CD4-positive, alpha-beta T cell treated with Interleukin-4 for 1 hour (primary cell): ENCODE measurements around the gene FAM107A.

Experiments
- DNase-seq, 2 donors: peaks; one replicate each; pipeline ENCODE4 v3.0.0-alpha.2; 2020 to 2022

FAM107A gene

GRCh38 chr3:58566398-58567250, 10.6 kb downstream of the FAM107A start:
- no peak for DNase-seq

- DNase-seq = no peak
Observed at GRCh38 chr3:58565621-58566397, 11.4 kb downstream of the FAM107A start.

- no peak for DNase-seq
Observed at GRCh38 chr3:58564456-58565160, 12.6 kb downstream of the FAM107A start.

GRCh38 chr3:58564054-58564453, 13.1 kb downstream of the FAM107A start:
- DNase-seq = no peak

- no peak for DNase-seq
Observed at GRCh38 chr3:58563386-58564035, 13.7 kb downstream of the FAM107A start.

- no peak for DNase-seq
Observed at GRCh38 chr3:58562498-58562897, 14.7 kb downstream of the FAM107A start.

GRCh38 chr3:58560771-58561311, 16.4 kb downstream of the FAM107A start:
- DNase-seq = no peak

- DNase-seq = no peak
Observed at GRCh38 chr3:58559586-58559985, 17.6 kb downstream of the FAM107A start.

GRCh38 chr3:58557491-58557890, 19.7 kb downstream of the FAM107A start:
- DNase-seq = no peak

GRCh38 chr3:58556761-58557221, 20.4 kb downstream of the FAM107A start:
- DNase-seq = no peak

- no peak for DNase-seq
Observed at GRCh38 chr3:58556001-58556400, 21.2 kb downstream of the FAM107A start.

GRCh38 chr3:58555203-58555602, 22.0 kb downstream of the FAM107A start:
- no peak for DNase-seq

- DNase-seq = no peak
Observed at GRCh38 chr3:58553003-58553402, 24.2 kb downstream of the FAM107A start.

GRCh38 chr3:58551636-58552180, 25.5 kb downstream of the FAM107A start:
- no peak for DNase-seq

GRCh38 chr3:58544541-58544940, 32.6 kb downstream of the FAM107A start:
- no peak for DNase-seq

- DNase-seq = no peak
Observed at GRCh38 chr3:58540176-58540858, 36.9 kb downstream of the FAM107A start.

- DNase-seq = no peak
Observed at GRCh38 chr3:58539626-58540025, 37.6 kb downstream of the FAM107A start.

- no peak for DNase-seq
Observed at GRCh38 chr3:58537412-58538301, 39.5 kb downstream of the FAM107A start.

GRCh38 chr3:58536501-58537411, 40.4 kb downstream of the FAM107A start, which contains the start of gene ACOX2:
ACOX2 (minus strand) TSS chr3:58537190; CDS start chr3:58535106, 2,084 bp downstream.
- no peak for DNase-seq
